ENCODE results near the gene TALDO1. TPM values are rescaled to one million over a fixed set of nuclear protein-coding genes. Genes with fewer than 3 reads are reported as not detected.

The TALDO1 gene
- total RNA-seq, 1 donor from 2014 or later = 101 TPM

- peaks cover 7% of the 10 kb centered on the region for H3K4me1 ChIP-seq
- no peaks in the 10 kb centered on the region for H3K36me3 Mint-ChIP-seq
- peaks cover 11% of the 10 kb centered on the region for H3K4me1 Mint-ChIP-seq
- peak overlapping the region; percentile 85 for H3K4me2 ChIP-seq
- H3K9ac ChIP-seq = no peak overlapping the region
- peak overlapping the region; percentile 45 for H3K4me3 ChIP-seq
- H3K9me3 ChIP-seq (ENCODE audit: low read depth) = no peaks in the 10 kb centered on the region
- no peak overlapping the region for H3K4me3 Mint-ChIP-seq
- peaks cover 5% of the 10 kb centered on the region for H4K20me1 ChIP-seq (ENCODE audit: low read depth)
- no peaks in the 10 kb centered on the region for H3K36me3 ChIP-seq
- TF ChIP-seq EZH2 (IDR thresholded peaks at IDR 0.05) = peak; percentile 40
- no peak for TF ChIP-seq CTCF (IDR thresholded peaks at IDR 0.05)
- H3K27ac Mint-ChIP-seq = no peak overlapping the region
- no peak overlapping the region for H3K27ac ChIP-seq
- peaks cover 18% of the 10 kb centered on the region for H3F3A ChIP-seq (ENCODE audit: low read depth)
- peaks cover 35% of the 10 kb centered on the region for H3K27me3 ChIP-seq
- peak; percentile 55 for DNase-seq (ENCODE audit: low spot score)
- H3K9me3 Mint-ChIP-seq = no peaks in the 10 kb centered on the region
- H2AFZ ChIP-seq (replicated peaks) = peak overlapping the region; percentile 58
- H3K27me3 Mint-ChIP-seq (ENCODE audit: insufficient read depth, low read depth) = peaks cover 26% of the 10 kb centered on the region
- H3K79me2 ChIP-seq (ENCODE audit: low read depth) = no peaks in the 10 kb centered on the region
Measured at GRCh38 chr11:726278-727220, 20.7 kb upstream of the TALDO1 start.

GRCh38 chr11:727281-727701 lies 20.0 kb upstream of the TALDO1 start:
- Mint-ChIP-seq H3K36me3 (no peaks in the 10 kb centered on the region), H3K27me3 (ENCODE audit: insufficient read depth, low read depth) (peaks cover 23% of the 10 kb centered on the region), H3K4me3 (no peak overlapping the region), H3K4me1 (peaks cover 11% of the 10 kb centered on the region), H3K9me3 (no peaks in the 10 kb centered on the region), H3K27ac (no peak overlapping the region)
- no peak overlapping the region for H3K9ac ChIP-seq
- no peak overlapping the region for H3K27ac ChIP-seq
- no peak overlapping the region for H2AFZ ChIP-seq (replicated peaks)
- H3K27me3 ChIP-seq = peaks cover 35% of the 10 kb centered on the region
- DNase-seq (ENCODE audit: low spot score) = no peak
- peaks cover 17% of the 10 kb centered on the region for H3F3A ChIP-seq (ENCODE audit: low read depth)
- H3K4me2 ChIP-seq = no peak overlapping the region
- no peaks in the 10 kb centered on the region for H3K79me2 ChIP-seq (ENCODE audit: low read depth)
- peaks cover 5% of the 10 kb centered on the region for H4K20me1 ChIP-seq (ENCODE audit: low read depth)
- peaks cover 7% of the 10 kb centered on the region for H3K4me1 ChIP-seq
- no peaks in the 10 kb centered on the region for H3K9me3 ChIP-seq (ENCODE audit: low read depth)
- TF ChIP-seq EZH2 (IDR thresholded peaks at IDR 0.05) (no peak), EZH2phosphoT487 (IDR thresholded peaks at IDR 0.05) (no peak), CTCF (IDR thresholded peaks at IDR 0.05) (no peak)
- no peak overlapping the region for H3K4me3 ChIP-seq
- no peaks in the 10 kb centered on the region for H3K36me3 ChIP-seq

- H3K9me3 Mint-ChIP-seq = no peaks in the 10 kb centered on the region
- Histone ChIP-seq H3K4me2 (no peak overlapping the region), H3K27me3 (peaks cover 35% of the 10 kb centered on the region)
Measured at GRCh38 chr11:727859-728748, 19.2 kb upstream of the TALDO1 start.

More at GRCh38 chr11:727859-728748, 19.2 kb upstream of the TALDO1 start:
- Histone ChIP-seq H3K9ac (no peak overlapping the region), H3K4me3 (no peak overlapping the region), H4K20me1 (ENCODE audit: low read depth) (peaks cover 5% of the 10 kb centered on the region), H2AFZ (replicated peaks) (no peak overlapping the region), H3F3A (ENCODE audit: low read depth) (peaks cover 17% of the 10 kb centered on the region), H3K4me1 (peaks cover 7% of the 10 kb centered on the region), H3K9me3 (ENCODE audit: low read depth) (no peaks in the 10 kb centered on the region), H3K27ac (no peak overlapping the region), H3K36me3 (no peaks in the 10 kb centered on the region), H3K79me2 (ENCODE audit: low read depth) (no peaks in the 10 kb centered on the region)
- peak; percentile 90 for DNase-seq (ENCODE audit: low spot score)
- Mint-ChIP-seq H3K36me3 (no peaks in the 10 kb centered on the region), H3K27me3 (ENCODE audit: insufficient read depth, low read depth) (peaks cover 20% of the 10 kb centered on the region), H3K4me1 (peaks cover 10% of the 10 kb centered on the region), H3K27ac (no peak overlapping the region), H3K4me3 (no peak overlapping the region)
- TF ChIP-seq EZH2phosphoT487 (IDR thresholded peaks at IDR 0.05) (no peak), CTCF (IDR thresholded peaks at IDR 0.05) (peak; percentile 99)
